GM21390 (cell line): ENCODE results near the gene RPL7L1.
A peak's percentile ranks its signal among the peaks of the same experiment; 100 is the strongest.
"Not testable (repeated sequence)": the region's sequence is repeated elsewhere in the genome, so short reads cannot be mapped to it uniquely, and the experiment has no call there.

Experiments
- ATAC-seq: cut with Tn5 transposase; IDR thresholded peaks from one replicate; pipeline ENCODE4 v1.9.1; 2021; ENCODE audit not compliant: unreplicated experiment

The RPL7L1 gene

GRCh38 chr6:42890311-42891198 lies 11.1 kb downstream of the RPL7L1 start:
- ATAC-seq, result peak; percentile 79

GRCh38 chr6:42891199-42891722 lies 11.8 kb downstream of the RPL7L1 start:
- ATAC-seq, result no peak

GRCh38 chr6:42894041-42894828 lies 14.8 kb downstream of the RPL7L1 start:
- ATAC-seq, result not testable (repeated sequence)

GRCh38 chr6:42896178-42896719 lies 16.8 kb downstream of the RPL7L1 start:
- no peak for ATAC-seq

- no peak for ATAC-seq
Measured at GRCh38 chr6:42898891-42899361, 19.5 kb downstream of the RPL7L1 start.

GRCh38 chr6:42899871-42900270 lies 20.5 kb downstream of the RPL7L1 start:
- no peak for ATAC-seq

- ATAC-seq, result no peak
Measured at GRCh38 chr6:42901538-42901957, 22.1 kb downstream of the RPL7L1 start.

GRCh38 chr6:42902429-42903263 lies 23.2 kb downstream of the RPL7L1 start:
- ATAC-seq, result not testable (repeated sequence)

GRCh38 chr6:42904467-42904866 lies 25.1 kb downstream of the RPL7L1 start:
- ATAC-seq, result no peak

GRCh38 chr6:42907336-42907735 lies 27.9 kb downstream of the RPL7L1 start:
- ATAC-seq, result no peak

GRCh38 chr6:42909835-42910234 lies 30.4 kb downstream of the RPL7L1 start:
- no peak for ATAC-seq

GRCh38 chr6:42911171-42912021 lies 32.0 kb downstream of the RPL7L1 start:
- ATAC-seq, result no peak

GRCh38 chr6:42914546-42914945 lies 35.1 kb downstream of the RPL7L1 start:
- no peak for ATAC-seq

GRCh38 chr6:42915732-42916131 lies 36.3 kb downstream of the RPL7L1 start, which contains the start of gene PTCRA:
Gene PTCRA, plus strand, starts transcription at chr6:42916053. Its CDS starts 17 bp downstream, at chr6:42916070.
- ATAC-seq, result no peak

- no peak for ATAC-seq
Measured at GRCh38 chr6:42916288-42916687, 36.9 kb downstream of the RPL7L1 start.

GRCh38 chr6:42921801-42922200 lies 42.4 kb downstream of the RPL7L1 start:
- no peak for ATAC-seq

GRCh38 chr6:42923666-42924065 lies 44.2 kb downstream of the RPL7L1 start:
- no peak for ATAC-seq

- ATAC-seq, result no peak
Measured at GRCh38 chr6:42925248-42925857, 45.9 kb downstream of the RPL7L1 start.
